ENCODE data around the gene NOTCH3.

Gene NOTCH3

GRCh38 chr19:15198951-15199660, 1.7 kb downstream of the NOTCH3 start:
- no peaks in the 10 kb centered on the region for H3K79me2 ChIP-seq (ENCODE audit: insufficient read depth, low read length)
- H3F3A ChIP-seq (ENCODE audit: insufficient read depth, low read length) = no peaks in the 10 kb centered on the region
- H3K4me2 ChIP-seq (ENCODE audit: low read length) = no peak overlapping the region
- H2AFZ ChIP-seq (ENCODE audit: low read length) = no peak overlapping the region
- H3K27me3 ChIP-seq (ENCODE audit: insufficient read depth, low read length) = no peaks in the 10 kb centered on the region
- H4K20me1 ChIP-seq (ENCODE audit: insufficient read depth, low read length) = no peaks in the 10 kb centered on the region
- H3K27ac ChIP-seq (ENCODE audit: low read depth, low read length, poor library complexity, severe bottlenecking) = no peak overlapping the region
- no peak overlapping the region for H3K4me3 ChIP-seq (ENCODE audit: low read depth, low read length, poor library complexity, severe bottlenecking)
- no peaks in the 10 kb centered on the region for H3K9me3 ChIP-seq (ENCODE audit: low read length)
- no peaks in the 10 kb centered on the region for H3K9me2 ChIP-seq (ENCODE audit: low read depth, low read length)
- no peaks in the 10 kb centered on the region for H3K4me1 ChIP-seq (ENCODE audit: insufficient read depth, low read length, severe bottlenecking)
- TF ChIP-seq CTCF (IDR thresholded peaks at IDR 0.05; ENCODE audit: low read length) (no peak), EZH2 (IDR thresholded peaks at IDR 0.05; ENCODE audit: borderline replicate concordance, low read length) (no peak)
- H3K36me3 ChIP-seq (ENCODE audit: insufficient read depth, low read length) = no peaks in the 10 kb centered on the region
- H3K9ac ChIP-seq (ENCODE audit: low read length) = no peak overlapping the region

- Histone ChIP-seq H3K4me2 (ENCODE audit: low read length) (no peak overlapping the region), H3K4me1 (ENCODE audit: insufficient read depth, low read length, severe bottlenecking) (no peaks in the 10 kb centered on the region), H2AFZ (ENCODE audit: low read length) (no peak overlapping the region), H3K79me2 (ENCODE audit: insufficient read depth, low read length) (no peaks in the 10 kb centered on the region), H3K9me3 (ENCODE audit: low read length) (no peaks in the 10 kb centered on the region), H3K9me2 (ENCODE audit: low read depth, low read length) (no peaks in the 10 kb centered on the region), H3K36me3 (ENCODE audit: insufficient read depth, low read length) (no peaks in the 10 kb centered on the region), H3K27me3 (ENCODE audit: insufficient read depth, low read length) (no peaks in the 10 kb centered on the region), H3K4me3 (ENCODE audit: low read depth, low read length, poor library complexity, severe bottlenecking) (no peak overlapping the region), H4K20me1 (ENCODE audit: insufficient read depth, low read length) (no peaks in the 10 kb centered on the region), H3F3A (ENCODE audit: insufficient read depth, low read length) (no peaks in the 10 kb centered on the region), H3K9ac (ENCODE audit: low read length) (no peak overlapping the region), H3K27ac (ENCODE audit: low read depth, low read length, poor library complexity, severe bottlenecking) (no peak overlapping the region)
- TF ChIP-seq CTCF (IDR thresholded peaks at IDR 0.05; ENCODE audit: low read length) (no peak), EZH2 (IDR thresholded peaks at IDR 0.05; ENCODE audit: borderline replicate concordance, low read length) (no peak)
Measured at GRCh38 chr19:15197942-15198341, 2.9 kb downstream of the NOTCH3 start.

GRCh38 chr19:15197275-15197941, 3.4 kb downstream of the NOTCH3 start:
- Histone ChIP-seq H3K4me1 (ENCODE audit: insufficient read depth, low read length, severe bottlenecking) (no peaks in the 10 kb centered on the region), H3K27ac (ENCODE audit: low read depth, low read length, poor library complexity, severe bottlenecking) (no peak overlapping the region), H2AFZ (ENCODE audit: low read length) (no peak overlapping the region), H3K36me3 (ENCODE audit: insufficient read depth, low read length) (no peaks in the 10 kb centered on the region), H3F3A (ENCODE audit: insufficient read depth, low read length) (no peaks in the 10 kb centered on the region), H3K27me3 (ENCODE audit: insufficient read depth, low read length) (no peaks in the 10 kb centered on the region), H4K20me1 (ENCODE audit: insufficient read depth, low read length) (no peaks in the 10 kb centered on the region), H3K4me2 (ENCODE audit: low read length) (no peak overlapping the region), H3K9me2 (ENCODE audit: low read depth, low read length) (no peaks in the 10 kb centered on the region), H3K4me3 (ENCODE audit: low read depth, low read length, poor library complexity, severe bottlenecking) (no peak overlapping the region), H3K9ac (ENCODE audit: low read length) (no peak overlapping the region), H3K9me3 (ENCODE audit: low read length) (no peaks in the 10 kb centered on the region), H3K79me2 (ENCODE audit: insufficient read depth, low read length) (no peaks in the 10 kb centered on the region)
- no peak for TF ChIP-seq CTCF (IDR thresholded peaks at IDR 0.05; ENCODE audit: low read length)
- no peak for TF ChIP-seq EZH2 (IDR thresholded peaks at IDR 0.05; ENCODE audit: borderline replicate concordance, low read length)
